ENCODE data around the gene MINK1. TPM values are rescaled to one million over a fixed set of nuclear protein-coding genes. Genes with fewer than 3 reads are reported as not detected.
A peak's percentile ranks its signal among the peaks of the same experiment; 100 is the strongest.

Gene MINK1
- total RNA-seq, 3 donors from 2014 or later: 25.9 to 58.7 (median 42.0) TPM

DNA sequence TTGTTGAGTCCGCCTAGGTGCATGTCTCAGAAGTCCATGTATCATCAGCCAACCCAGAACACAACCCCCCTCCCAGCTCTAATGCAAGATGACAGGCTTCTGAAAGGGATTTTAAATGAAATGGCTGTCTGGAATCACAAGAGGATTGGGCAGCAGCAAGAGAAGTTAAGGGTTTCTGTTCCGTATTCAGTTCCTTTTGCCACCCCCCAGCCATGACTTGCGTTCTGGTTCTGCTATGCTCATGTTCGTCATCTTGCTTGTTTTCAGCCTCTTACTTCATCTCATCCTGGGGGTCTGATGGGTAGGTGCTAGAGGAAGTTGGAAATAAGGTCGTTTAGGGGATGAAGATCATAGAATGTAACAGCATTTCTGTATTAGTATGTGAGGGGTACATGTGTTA is 12.0 kb downstream of the MINK1 start:
- DNase-seq (ENCODE audit: low spot score in 2 of 2): no peak
- Histone ChIP-seq H3K4me1 (no peaks in the 10 kb centered on the region), H3K27me3 (no peaks in the 10 kb centered on the region), H3K9me3 (no peaks in the 10 kb centered on the region), H3K27ac (no peak overlapping the region), H3K36me3 (no peaks in the 10 kb centered on the region), H3K4me3 (no peak overlapping the region)
- TF ChIP-seq, protein P1, sequence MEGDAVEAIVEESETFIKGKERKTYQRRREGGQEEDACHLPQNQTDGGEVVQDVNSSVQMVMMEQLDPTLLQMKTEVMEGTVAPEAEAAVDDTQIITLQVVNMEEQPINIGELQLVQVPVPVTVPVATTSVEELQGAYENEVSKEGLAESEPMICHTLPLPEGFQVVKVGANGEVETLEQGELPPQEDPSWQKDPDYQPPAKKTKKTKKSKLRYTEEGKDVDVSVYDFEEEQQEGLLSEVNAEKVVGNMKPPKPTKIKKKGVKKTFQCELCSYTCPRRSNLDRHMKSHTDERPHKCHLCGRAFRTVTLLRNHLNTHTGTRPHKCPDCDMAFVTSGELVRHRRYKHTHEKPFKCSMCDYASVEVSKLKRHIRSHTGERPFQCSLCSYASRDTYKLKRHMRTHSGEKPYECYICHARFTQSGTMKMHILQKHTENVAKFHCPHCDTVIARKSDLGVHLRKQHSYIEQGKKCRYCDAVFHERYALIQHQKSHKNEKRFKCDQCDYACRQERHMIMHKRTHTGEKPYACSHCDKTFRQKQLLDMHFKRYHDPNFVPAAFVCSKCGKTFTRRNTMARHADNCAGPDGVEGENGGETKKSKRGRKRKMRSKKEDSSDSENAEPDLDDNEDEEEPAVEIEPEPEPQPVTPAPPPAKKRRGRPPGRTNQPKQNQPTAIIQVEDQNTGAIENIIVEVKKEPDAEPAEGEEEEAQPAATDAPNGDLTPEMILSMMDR (IDR thresholded peaks at IDR 0.05): no peak
- TF ChIP-seq POLR2AphosphoS5 (IDR thresholded peaks at IDR 0.05): no peak
- no peak for TF ChIP-seq POLR2A (IDR thresholded peaks at IDR 0.05)
- intact Hi-C loops (cut with DNase I; ENCODE audit: low total_unique reads): no loop called here

- intact Hi-C loops (cut with DNase I; ENCODE audit: low total_unique reads): no loop called here
- no peaks in the 10 kb centered on the region for H3K27me3 ChIP-seq
- no peak overlapping the region for H3K4me3 ChIP-seq
- H3K4me1 ChIP-seq: no peaks in the 10 kb centered on the region
- no peaks in the 10 kb centered on the region for H3K9me3 ChIP-seq
- peak overlapping the region in 1 of 2 donors; percentile 77 for H3K27ac ChIP-seq
- no peaks in the 10 kb centered on the region for H3K36me3 ChIP-seq
- DNase-seq (ENCODE audit: low spot score in 2 of 2): no peak
- TF ChIP-seq POLR2AphosphoS5 (IDR thresholded peaks at IDR 0.05) (no peak), POLR2A (IDR thresholded peaks at IDR 0.05) (no peak)
- TF ChIP-seq, protein P1 (IDR thresholded peaks at IDR 0.05): no peak
Measured at GRCh38 chr17:4846635-4847390, 13.7 kb downstream of the MINK1 start.

DNA sequence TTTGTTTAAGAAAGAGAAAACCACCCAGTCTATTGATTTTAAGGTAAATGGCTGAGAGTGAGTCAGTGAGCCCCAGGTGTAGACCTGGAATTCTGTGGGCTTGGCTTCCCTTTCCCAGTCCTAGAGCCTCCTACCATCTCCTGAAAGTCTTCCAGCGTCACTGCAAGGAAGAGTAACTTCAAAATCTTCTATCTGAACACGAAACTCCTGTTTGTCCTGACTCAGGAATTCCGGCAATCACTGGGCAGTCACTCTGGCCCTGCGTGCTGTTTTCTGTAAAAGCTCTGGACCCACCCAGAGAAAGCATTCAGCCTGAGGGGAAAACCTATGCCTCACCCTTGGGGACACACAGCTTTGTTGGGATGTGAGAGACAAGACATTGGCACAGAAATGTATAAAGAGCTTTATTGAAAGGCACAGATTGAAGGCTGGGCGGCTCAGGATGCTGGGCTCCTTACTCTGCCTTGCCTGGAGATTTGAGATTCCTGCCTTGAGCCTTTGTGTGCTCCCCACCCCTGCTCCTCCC is 15.9 kb downstream of the MINK1 start:
- peak overlapping the region; percentile 77 to 83 for H3K27ac ChIP-seq
- no peak for TF ChIP-seq POLR2AphosphoS5 (IDR thresholded peaks at IDR 0.05)
- TF ChIP-seq POLR2A (IDR thresholded peaks at IDR 0.05): no peak
- TF ChIP-seq, protein P1 (IDR thresholded peaks at IDR 0.05): no peak
- peak overlapping the region in 1 of 3 donors; percentile 22 for H3K4me3 ChIP-seq
- no peaks in the 10 kb centered on the region for H3K4me1 ChIP-seq
- H3K36me3 ChIP-seq: no peaks in the 10 kb centered on the region
- intact Hi-C loops (cut with DNase I; ENCODE audit: low total_unique reads): no loop called here
- H3K9me3 ChIP-seq: no peaks in the 10 kb centered on the region
- no peaks in the 10 kb centered on the region for H3K27me3 ChIP-seq
- DNase-seq (ENCODE audit: low spot score in 2 of 2): peak in 1 of 2 donors; percentile 43

DNA sequence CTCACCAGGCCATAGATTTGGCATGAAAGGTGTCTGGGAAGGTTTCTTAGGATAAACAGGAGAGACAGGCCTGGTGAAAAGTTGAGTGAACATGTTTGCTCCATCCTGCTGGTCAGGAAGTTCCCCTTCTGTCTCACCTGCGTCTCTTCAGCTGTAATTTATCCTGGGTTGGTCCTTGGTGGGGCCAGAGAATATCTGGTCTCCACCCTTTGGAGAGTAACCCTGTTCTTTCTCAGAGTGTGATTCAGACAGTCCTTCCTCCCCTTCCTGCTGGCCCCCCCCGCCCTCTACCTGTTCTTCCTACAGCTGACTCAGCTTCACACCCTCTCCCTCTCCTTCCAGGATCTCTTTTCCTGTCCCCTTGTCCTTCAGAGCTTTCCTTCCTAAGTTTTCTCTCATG is 17.1 kb downstream of the MINK1 start:
- no peak overlapping the region for H3K4me3 ChIP-seq
- no peaks in the 10 kb centered on the region for H3K9me3 ChIP-seq
- no peaks in the 10 kb centered on the region for H3K36me3 ChIP-seq
- DNase-seq (ENCODE audit: low spot score in 2 of 2): no peak
- TF ChIP-seq POLR2AphosphoS5 (IDR thresholded peaks at IDR 0.05) (no peak), POLR2A (IDR thresholded peaks at IDR 0.05) (no peak)
- TF ChIP-seq, protein P1 (IDR thresholded peaks at IDR 0.05): no peak
- no peaks in the 10 kb centered on the region for H3K27me3 ChIP-seq
- intact Hi-C loops (cut with DNase I; ENCODE audit: low total_unique reads): no loop called here
- no peaks in the 10 kb centered on the region for H3K4me1 ChIP-seq
- peak overlapping the region; percentile 77 to 83 for H3K27ac ChIP-seq

GRCh38 chr17:4851084-4851483 is 17.9 kb downstream of the MINK1 start:
- TF ChIP-seq, protein P1 (IDR thresholded peaks at IDR 0.05): no peak
- TF ChIP-seq POLR2AphosphoS5 (IDR thresholded peaks at IDR 0.05) (no peak), POLR2A (IDR thresholded peaks at IDR 0.05) (no peak)
- Histone ChIP-seq H3K27me3 (no peaks in the 10 kb centered on the region), H3K27ac (peak overlapping the region; percentile 77 to 83), H3K4me1 (no peaks in the 10 kb centered on the region), H3K36me3 (no peaks in the 10 kb centered on the region), H3K4me3 (no peak overlapping the region), H3K9me3 (no peaks in the 10 kb centered on the region)
- DNase-seq (ENCODE audit: low spot score in 2 of 2): no peak
- intact Hi-C loops (cut with DNase I; ENCODE audit: low total_unique reads): no loop called here

Data from breast epithelium (tissue), 4 donors.